HG03520 (cell line): ENCODE measurements around the gene OR9A2.
"Not testable (repeated sequence)": the region's sequence is repeated elsewhere in the genome, so short reads cannot be mapped to it uniquely, and the experiment has no call there.

Source experiments
- ATAC-seq: cut with Tn5 transposase; IDR thresholded peaks from one replicate; pipeline ENCODE4 v1.9.1; 2021; ENCODE audit warnings: mild to moderate bottlenecking, moderate library complexity; ENCODE audit not compliant: unreplicated experiment

OR9A2 gene

DNA sequence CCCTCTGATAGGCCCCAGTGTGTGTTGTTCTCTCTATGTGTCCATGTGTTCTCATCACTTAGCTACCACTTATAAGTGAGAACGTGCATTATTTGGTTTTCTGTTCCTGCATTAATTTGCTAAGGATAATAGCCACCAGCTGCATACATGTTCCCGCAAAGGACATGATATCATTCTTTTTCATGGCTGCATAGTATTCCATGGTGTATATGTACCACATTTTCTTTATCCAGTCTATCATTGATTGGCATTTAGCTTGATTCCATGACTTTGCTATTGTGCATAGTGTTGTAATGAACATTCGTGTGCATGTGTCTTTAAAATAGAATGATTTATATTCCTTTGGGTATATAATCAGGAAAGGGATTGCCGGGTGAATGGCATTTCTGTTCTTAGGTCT lies 48.5 kb downstream of the OR9A2 start:
- not testable (repeated sequence) for ATAC-seq
